ENCODE data around the gene LBH.

GRCh38 chr2:30231996-30232800, 864 bp downstream of the LBH start:
- TF ChIP-seq YY1 (IDR thresholded peaks at IDR 0.05; ENCODE audit: insufficient read depth, insufficient read length) (no peak), ZNF274 (IDR thresholded peaks at IDR 0.05; ENCODE audit: low read depth, low read length) (no peak), SUZ12 (IDR thresholded peaks at IDR 0.05; ENCODE audit: extremely low read depth, insufficient read depth, insufficient read length) (no peak)
